Thoracic aorta (tissue), 2 donors: ENCODE data around the gene KCND2. TPM values are rescaled to one million over a fixed set of nuclear protein-coding genes. Genes with fewer than 3 reads are reported as not detected.

Experiments used
- ATAC-seq: fragments of 150-250 bp; one replicate; pipeline ENCODE4 v1.8.0; 2017; ENCODE audit warnings: low read depth; ENCODE audit not compliant: insufficient number of reproducible peaks, low FRiP score
- DNase-seq: peaks from one replicate; pipeline ENCODE4 v3.0.0-alpha.2; 2020; ENCODE audit warnings: low spot score
- H3K27ac ChIP-seq, 2 donors: fragments of 200-600 bp; sonication (generic); 1 replicate in 1 of 2; 2 replicates in 1 of 2; pipeline ENCODE4 v1.5.1; 2016; ENCODE audit warnings: mild to moderate bottlenecking in 2 of 2, moderate library complexity in 2 of 2
- H3K27me3 ChIP-seq: fragments of 200-600 bp; sonication (generic); replicated peaks from 2 replicates; pipeline ENCODE4 v1.6.0; 2016; ENCODE audit warnings: mild to moderate bottlenecking; ENCODE audit not compliant: insufficient read depth
- H3K36me3 ChIP-seq: fragments of 200-600 bp; sonication (generic); one replicate; pipeline ENCODE4 v1.5.1; 2016
- H3K4me1 ChIP-seq, 2 donors: fragments of 200-600 bp; sonication (generic); 1 replicate in 1 of 2; 2 replicates in 1 of 2; pipeline versions ENCODE4 v1.5.1 to v1.6.0; 2016; ENCODE audit warnings: low read depth in 2 of 2, mild to moderate bottlenecking in 1 of 2; ENCODE audit not compliant: control insufficient read depth in 1 of 2
- H3K4me3 ChIP-seq: fragments of 200-600 bp; sonication (generic); 2 replicates; pipeline ENCODE4 v1.5.1; 2016; ENCODE audit warnings: mild to moderate bottlenecking
- H3K9me3 ChIP-seq: fragments of 200-600 bp; sonication (generic); 2 replicates; pipeline ENCODE4 v1.5.1; 2016
- CTCF ChIP-seq: fragments of 200-600 bp; sonication (generic); IDR thresholded peaks from one replicate; pipeline ENCODE4 v1.5.1; 2019; ENCODE audit warnings: antibody characterized with exemption
- total RNA-seq, 2 donors: library from RNA; depleted of rRNA; stranded (reverse); fragments of >200 nt; gene quantifications; one replicate each; pipeline versions ENCODE4 v1.1.0 to v1.2.3, GENCODE V29; 2016

Gene KCND2
- total RNA-seq, 2 donors from 2014 or later, result 0.14 to 0.99 TPM

- no peaks in the 10 kb centered on the region for H3K36me3 ChIP-seq
- no peaks in the 10 kb centered on the region for H3K9me3 ChIP-seq
- DNase-seq (no peak), ATAC-seq (no peak)
- no peak overlapping the region for H3K27ac ChIP-seq
- no peaks in the 10 kb centered on the region for H3K4me1 ChIP-seq
- H3K27me3 ChIP-seq, result no peaks in the 10 kb centered on the region
- no peak for TF ChIP-seq CTCF
- H3K4me3 ChIP-seq, result no peak overlapping the region
Observed at GRCh38 chr7:120472892-120473291, 199.9 kb downstream of the KCND2 start.

- no peaks in the 10 kb centered on the region for H3K4me1 ChIP-seq
- H3K27me3 ChIP-seq, result no peaks in the 10 kb centered on the region
- DNase-seq, result no peak
- no peak overlapping the region for H3K27ac ChIP-seq
- no peaks in the 10 kb centered on the region for H3K9me3 ChIP-seq
- H3K4me3 ChIP-seq, result no peak overlapping the region
- TF ChIP-seq CTCF, result no peak
- H3K36me3 ChIP-seq, result no peaks in the 10 kb centered on the region
- no peak for ATAC-seq
Observed at GRCh38 chr7:120473352-120473751, 200.4 kb downstream of the KCND2 start.

DNA sequence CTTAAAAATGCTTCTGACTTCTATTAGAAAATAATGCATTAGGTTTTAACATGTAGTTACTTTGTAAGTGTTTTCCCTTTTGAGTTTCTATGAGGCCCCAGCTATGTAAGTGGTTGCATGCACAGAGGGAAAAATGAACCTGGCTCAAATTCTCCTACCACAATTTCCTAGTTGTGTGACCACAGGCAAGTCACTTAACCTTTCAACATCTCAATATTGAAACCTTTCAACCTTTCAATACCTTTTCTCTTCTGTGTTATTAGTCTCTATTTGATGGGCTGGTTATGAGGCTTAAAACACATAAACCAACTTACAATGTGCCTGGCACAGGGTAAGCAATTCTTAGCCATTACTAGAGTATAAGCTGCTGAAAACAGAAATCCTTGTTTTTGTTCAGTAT lies 203.0 kb downstream of the KCND2 start:
- no peak overlapping the region for H3K4me3 ChIP-seq
- no peaks in the 10 kb centered on the region for H3K4me1 ChIP-seq
- no peaks in the 10 kb centered on the region for H3K9me3 ChIP-seq
- ATAC-seq, result no peak
- no peaks in the 10 kb centered on the region for H3K27me3 ChIP-seq
- no peak for TF ChIP-seq CTCF
- no peak overlapping the region for H3K27ac ChIP-seq
- DNase-seq, result no peak
- H3K36me3 ChIP-seq, result no peaks in the 10 kb centered on the region

DNA sequence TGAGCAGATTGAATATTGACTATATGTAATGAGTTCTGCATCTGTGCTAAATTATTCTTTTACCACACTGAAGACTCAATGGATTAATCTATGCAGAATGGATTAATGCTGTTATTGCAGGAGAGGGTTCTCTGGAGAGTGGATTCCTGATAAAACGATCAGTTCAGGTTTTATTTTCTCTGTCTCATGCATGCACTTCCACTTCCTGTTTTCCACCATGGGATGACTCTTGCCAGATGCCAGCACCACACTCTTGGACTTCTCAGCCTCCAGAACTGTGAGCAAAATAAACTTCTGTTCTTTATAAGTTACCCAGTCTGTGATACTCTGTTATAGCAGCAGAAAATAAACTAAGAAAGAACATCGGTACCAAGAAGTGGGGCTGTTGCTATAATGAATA lies 207.5 kb downstream of the KCND2 start:
- no peak for ATAC-seq
- TF ChIP-seq CTCF, result no peak
- DNase-seq, result no peak
- Histone ChIP-seq H3K36me3 (no peaks in the 10 kb centered on the region), H3K4me3 (no peak overlapping the region), H3K4me1 (no peaks in the 10 kb centered on the region), H3K9me3 (no peaks in the 10 kb centered on the region), H3K27ac (no peak overlapping the region), H3K27me3 (no peaks in the 10 kb centered on the region)

DNA sequence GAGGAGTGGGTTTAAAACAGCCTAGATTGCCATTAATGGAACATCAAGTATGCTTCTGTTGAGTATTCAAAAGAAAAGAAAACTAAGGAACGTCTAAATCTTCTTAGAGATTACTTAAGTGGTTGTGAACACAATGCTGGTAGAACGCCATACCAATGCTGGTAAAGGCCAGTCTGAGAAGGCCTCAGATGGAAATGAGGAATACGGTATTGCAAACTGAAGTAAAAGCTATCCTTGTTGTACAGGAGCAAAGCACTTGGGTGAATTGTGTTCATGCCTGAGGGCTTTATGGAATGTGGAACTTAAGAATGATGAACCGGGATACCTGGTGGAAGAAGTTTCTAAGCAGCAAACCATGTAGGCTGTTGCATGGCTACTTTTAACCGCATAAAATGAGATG lies 208.0 kb downstream of the KCND2 start:
- Histone ChIP-seq H3K27me3 (no peaks in the 10 kb centered on the region), H3K9me3 (no peaks in the 10 kb centered on the region), H3K27ac (no peak overlapping the region), H3K36me3 (no peaks in the 10 kb centered on the region), H3K4me1 (no peaks in the 10 kb centered on the region), H3K4me3 (no peak overlapping the region)
- DNase-seq (no peak), ATAC-seq (no peak)
- no peak for TF ChIP-seq CTCF
